H1 (cell line): Measurements from ENCODE around the gene GNAO1. TPM values are rescaled to one million over a fixed set of nuclear protein-coding genes. Genes with fewer than 3 reads are reported as not detected.

Experiments used
- JUN ChIP-seq: IDR thresholded peaks from 2 replicates; pipeline ENCODE4 v1.6.1; 2011; ENCODE audit warnings: low read depth, mild to moderate bottlenecking, improper control_type of control experiment, low read length
- MAFK ChIP-seq: IDR thresholded peaks from 2 replicates; pipeline ENCODE4 v1.6.1; 2012; ENCODE audit warnings: low read depth, mild to moderate bottlenecking, improper control_type of control experiment, low read length
- SP2 ChIP-seq: IDR thresholded peaks from 2 replicates; pipeline ENCODE4 v1.6.1; 2012; ENCODE audit warnings: mild to moderate bottlenecking, low read length, inconsistent platforms
- polyA plus RNA-seq, 7 experiments: library from polyadenylated mRNA; depleted of rRNA in 3 of 7; stranded (reverse) in 5 of 7; unstranded in 2 of 7; fragments of >200 nt in 5 of 7; fragments of 200-250 nt in 2 of 7; gene quantifications; 1 replicate in 5 of 7; 2 replicates in 1 of 7; 4 replicates in 1 of 7; pipeline versions ENCODE4 v1.2.1 to v1.2.3, GENCODE V29; 2011 to 2013; ENCODE audit warnings: missing spikeins in 2 of 7, mixed read lengths in 2 of 7
- total RNA-seq: library from RNA; stranded (reverse); fragmentation: NEBNext Ultra II Directional; extraction: Animal tissue kit (Norgen Biotek cat#: 25700); gene quantifications from 2 replicates; pipeline ENCODE4 v1.2.1, GENCODE V29; 2021

GNAO1 gene
- total and polyA plus RNA-seq, 2 of the 8 experiments (the other 6 are each of a cell fraction or from before 2014, with no cell fraction given), result 6.7 to 34.4 TPM

GRCh38 chr16:56320811-56321558, 129.7 kb downstream of the GNAO1 start (continued):
- no peak for TF ChIP-seq SP2
- no peak for TF ChIP-seq JUN
- no peak for TF ChIP-seq MAFK
